Lower lobe of right lung (tissue), 2 donors: ENCODE measurements around the gene MBD3. TPM values are rescaled to one million over a fixed set of nuclear protein-coding genes. Genes with fewer than 3 reads are reported as not detected.

Experiments
- ATAC-seq, 2 donors: fragments of 200-7000 bp; cut with Tn5 transposase; one replicate each; pipeline ENCODE4 v1.9.1; 2020 to 2022; ENCODE audit warnings: mild to moderate bottlenecking in 2 of 2, moderate library complexity in 2 of 2
- DNase-seq: peaks from one replicate; pipeline ENCODE4 v3.0.0-alpha.2; 2020
- H3K27ac ChIP-seq: fragments of 200-600 bp; one replicate; pipeline ENCODE4 v1.8.0; 2022
- H3K27me3 ChIP-seq: fragments of 200-600 bp; one replicate; pipeline ENCODE4 v1.8.0; 2022; ENCODE audit warnings: low read depth
- H3K36me3 ChIP-seq: fragments of 200-600 bp; one replicate; pipeline ENCODE4 v1.8.0; 2022; ENCODE audit warnings: mild to moderate bottlenecking
- H3K4me1 ChIP-seq: fragments of 200-600 bp; one replicate; pipeline ENCODE4 v1.8.0; 2022
- H3K4me3 ChIP-seq: fragments of 200-600 bp; one replicate; pipeline ENCODE4 v1.8.0; 2022; ENCODE audit warnings: mild to moderate bottlenecking
- H3K9me3 ChIP-seq: fragments of 200-600 bp; one replicate; pipeline ENCODE4 v1.8.0; 2022
- intact Hi-C: fragments of 100-400 bp; cut with DNase I; formaldehyde crosslinking; loops from one replicate; pipeline ENCODE4 v1.11.0; 2022
- total RNA-seq: library from RNA; stranded (reverse); fragmentation: NEBNext Ultra II Directional; extraction: Animal tissue kit (Norgen Biotek cat#: 25700); gene quantifications from one replicate; pipeline ENCODE4 v1.2.1, GENCODE V29; 2021
- TF ChIP-seq, protein P1 (sequence below): fragments of 200-600 bp; IDR thresholded peaks from one replicate; pipeline ENCODE4 v1.8.0; 2022; ENCODE audit warnings: antibody characterized with exemption, mild to moderate bottlenecking
- donor health status: DM: no; HTN: yes; CAD: no; lungs with severe emphysema.

Gene MBD3
- total RNA-seq, 1 donor from 2014 or later = 68.1 TPM

DNA sequence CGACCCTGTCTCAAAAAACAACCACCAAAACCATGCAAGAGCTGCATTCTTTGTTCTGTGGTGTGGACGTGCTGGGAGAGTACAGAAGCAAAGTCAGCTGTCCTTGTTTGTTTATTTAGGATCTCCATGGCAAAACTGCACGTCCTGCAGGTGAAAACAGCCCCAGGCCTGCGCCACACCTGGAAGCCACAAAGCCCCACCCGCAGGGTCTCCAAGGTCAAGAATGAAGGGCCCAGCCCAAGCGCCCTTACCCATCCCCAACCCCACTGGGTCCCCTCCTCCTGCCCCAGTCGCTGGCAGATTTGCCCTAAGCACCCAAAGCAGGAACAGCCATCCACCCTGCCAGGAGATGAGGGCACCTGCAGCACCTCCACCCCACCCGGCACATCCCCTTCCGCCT is 10.5 kb downstream of the MBD3 start:
- peaks cover 73% of the 10 kb centered on the region for H3K36me3 ChIP-seq
- intact Hi-C loops = no loop called here
- DNase-seq (no peak), ATAC-seq (no peak)
- H3K27me3 ChIP-seq = no peaks in the 10 kb centered on the region
- H3K27ac ChIP-seq = no peak overlapping the region
- TF ChIP-seq, protein P1, sequence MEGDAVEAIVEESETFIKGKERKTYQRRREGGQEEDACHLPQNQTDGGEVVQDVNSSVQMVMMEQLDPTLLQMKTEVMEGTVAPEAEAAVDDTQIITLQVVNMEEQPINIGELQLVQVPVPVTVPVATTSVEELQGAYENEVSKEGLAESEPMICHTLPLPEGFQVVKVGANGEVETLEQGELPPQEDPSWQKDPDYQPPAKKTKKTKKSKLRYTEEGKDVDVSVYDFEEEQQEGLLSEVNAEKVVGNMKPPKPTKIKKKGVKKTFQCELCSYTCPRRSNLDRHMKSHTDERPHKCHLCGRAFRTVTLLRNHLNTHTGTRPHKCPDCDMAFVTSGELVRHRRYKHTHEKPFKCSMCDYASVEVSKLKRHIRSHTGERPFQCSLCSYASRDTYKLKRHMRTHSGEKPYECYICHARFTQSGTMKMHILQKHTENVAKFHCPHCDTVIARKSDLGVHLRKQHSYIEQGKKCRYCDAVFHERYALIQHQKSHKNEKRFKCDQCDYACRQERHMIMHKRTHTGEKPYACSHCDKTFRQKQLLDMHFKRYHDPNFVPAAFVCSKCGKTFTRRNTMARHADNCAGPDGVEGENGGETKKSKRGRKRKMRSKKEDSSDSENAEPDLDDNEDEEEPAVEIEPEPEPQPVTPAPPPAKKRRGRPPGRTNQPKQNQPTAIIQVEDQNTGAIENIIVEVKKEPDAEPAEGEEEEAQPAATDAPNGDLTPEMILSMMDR = no peak
- H3K4me1 ChIP-seq = no peaks in the 10 kb centered on the region
- H3K9me3 ChIP-seq = no peaks in the 10 kb centered on the region
- H3K4me3 ChIP-seq = no peak overlapping the region

DNA sequence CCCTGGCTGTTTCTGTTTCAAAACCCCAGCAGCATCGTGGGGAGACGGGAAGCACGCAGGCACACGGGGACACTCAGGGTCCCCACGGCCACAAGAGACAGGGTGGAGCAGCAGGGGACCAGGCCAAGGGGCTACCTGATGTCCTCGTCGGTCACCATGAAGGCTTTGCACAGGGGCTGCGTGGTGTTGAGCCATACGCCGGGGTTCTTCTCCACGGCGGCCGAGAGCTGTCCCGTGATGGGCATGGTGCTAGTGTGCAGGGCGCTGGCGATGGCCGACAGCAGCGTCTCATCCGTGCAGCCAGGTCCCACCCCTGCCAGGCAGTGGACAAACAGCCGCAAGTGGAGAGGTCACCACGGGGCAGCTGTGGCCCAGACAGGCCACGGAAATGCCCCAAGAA is 11.7 kb downstream of the MBD3 start:
- H3K36me3 ChIP-seq = peaks cover 81% of the 10 kb centered on the region
- no peaks in the 10 kb centered on the region for H3K9me3 ChIP-seq
- H3K4me3 ChIP-seq = no peak overlapping the region
- no peaks in the 10 kb centered on the region for H3K4me1 ChIP-seq
- H3K27ac ChIP-seq = no peak overlapping the region
- TF ChIP-seq, protein P1 = no peak
- intact Hi-C loops = no loop called here
- DNase-seq (no peak), ATAC-seq (no peak)
- H3K27me3 ChIP-seq = no peaks in the 10 kb centered on the region

DNA sequence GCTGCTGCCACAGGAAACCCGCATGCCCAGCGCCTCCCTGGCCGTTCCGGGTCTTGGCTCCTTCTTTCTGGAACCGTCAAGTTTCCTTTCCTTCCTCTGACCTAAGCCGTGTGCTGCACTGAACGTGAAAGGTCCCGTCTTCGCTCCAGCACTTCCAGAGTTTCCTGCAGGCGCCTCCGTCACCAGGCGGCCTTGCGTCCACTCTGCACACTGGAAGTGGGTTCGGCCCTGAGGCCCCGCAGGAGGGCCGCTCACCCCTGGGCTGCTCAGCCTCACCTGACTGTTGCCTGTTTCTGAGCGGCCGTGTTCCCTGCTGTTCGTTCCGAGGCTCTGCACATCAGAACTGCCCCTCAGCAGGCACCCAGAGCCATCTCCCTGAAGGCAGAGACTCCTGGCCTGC is 12.3 kb downstream of the MBD3 start:
- TF ChIP-seq, protein P1 = no peak
- H3K4me1 ChIP-seq = no peaks in the 10 kb centered on the region
- peaks cover 81% of the 10 kb centered on the region for H3K36me3 ChIP-seq

DNA sequence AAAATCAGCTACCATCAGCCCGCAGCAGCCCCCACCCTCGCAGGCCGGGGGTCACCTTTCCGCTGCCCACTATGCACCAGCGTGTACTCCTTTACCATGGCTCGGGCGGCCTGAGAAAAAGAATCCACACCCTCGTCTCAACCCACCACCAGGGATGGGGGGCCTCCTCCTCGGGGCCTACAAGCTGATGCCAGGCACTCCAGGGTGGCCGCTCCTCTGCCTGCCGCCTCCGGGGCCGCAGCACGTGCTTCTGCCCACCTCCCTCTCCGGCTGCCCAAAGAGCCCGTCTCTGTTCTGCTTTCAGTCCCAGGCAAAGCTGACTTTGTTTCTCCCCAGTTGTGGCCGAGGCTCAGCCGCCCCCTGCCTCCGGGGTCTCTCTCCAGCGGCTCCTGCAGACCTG is 13.4 kb downstream of the MBD3 start:
- Histone ChIP-seq H3K27ac (no peak overlapping the region), H3K27me3 (no peaks in the 10 kb centered on the region), H3K4me3 (no peak overlapping the region), H3K9me3 (no peaks in the 10 kb centered on the region), H3K4me1 (no peaks in the 10 kb centered on the region), H3K36me3 (peaks cover 75% of the 10 kb centered on the region)
- ATAC-seq (no peak), DNase-seq (no peak)
- TF ChIP-seq, protein P1 = no peak
- intact Hi-C loops = no loop called here

More for the DNA sequence above, 12.3 kb downstream of the MBD3 start:
- H3K4me3 ChIP-seq = no peak overlapping the region
- ATAC-seq (no peak), DNase-seq (no peak)
- H3K27ac ChIP-seq = no peak overlapping the region
- intact Hi-C loops = no loop called here
- H3K27me3 ChIP-seq = no peaks in the 10 kb centered on the region
- no peaks in the 10 kb centered on the region for H3K9me3 ChIP-seq

DNA sequence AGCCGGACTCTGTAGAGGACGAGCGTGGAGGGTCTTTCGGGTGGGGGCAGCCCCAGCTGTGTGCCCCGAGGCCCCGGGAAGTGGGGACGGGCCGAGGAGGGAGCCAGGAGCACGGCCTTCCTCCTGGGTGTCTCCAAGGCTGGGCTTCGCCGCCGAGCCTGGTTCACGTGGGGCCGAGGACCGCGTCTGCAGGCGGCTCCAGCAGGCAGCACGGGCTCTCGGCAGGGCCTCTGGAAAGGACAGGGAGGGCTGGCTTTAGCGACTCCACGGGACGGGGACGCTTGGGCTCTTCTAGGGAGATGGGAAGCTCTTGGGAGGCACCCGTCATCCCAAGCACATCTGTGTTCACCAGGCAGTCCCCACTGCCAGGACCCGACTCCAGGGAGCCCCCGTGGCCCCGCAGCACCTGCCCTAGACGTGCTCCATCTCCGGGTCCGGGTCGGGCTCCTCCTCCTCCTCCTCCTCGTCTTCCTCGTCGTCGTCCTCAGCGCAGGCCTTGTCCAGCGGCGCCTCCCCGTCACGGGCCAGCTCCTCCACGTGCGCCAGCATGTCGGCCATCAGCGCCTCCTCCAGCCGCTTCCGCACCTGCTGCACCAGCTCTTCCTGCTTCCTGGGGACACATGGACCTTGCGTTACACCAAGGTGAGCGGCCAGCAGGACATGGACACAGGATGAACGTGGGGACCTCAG is 14.6 kb downstream of the MBD3 start:
- no peak overlapping the region for H3K4me3 ChIP-seq
- no peak overlapping the region for H3K27ac ChIP-seq
- H3K4me1 ChIP-seq = no peaks in the 10 kb centered on the region
- H3K27me3 ChIP-seq = no peaks in the 10 kb centered on the region
- intact Hi-C loops = no loop called here
- ATAC-seq (peak in 1 of 2 donors; percentile 10), DNase-seq (no peak)
- H3K36me3 ChIP-seq = peaks cover 63% of the 10 kb centered on the region
- no peaks in the 10 kb centered on the region for H3K9me3 ChIP-seq
- TF ChIP-seq, protein P1 = no peak
